ENCODE results near the gene MMEL1.

DNA sequence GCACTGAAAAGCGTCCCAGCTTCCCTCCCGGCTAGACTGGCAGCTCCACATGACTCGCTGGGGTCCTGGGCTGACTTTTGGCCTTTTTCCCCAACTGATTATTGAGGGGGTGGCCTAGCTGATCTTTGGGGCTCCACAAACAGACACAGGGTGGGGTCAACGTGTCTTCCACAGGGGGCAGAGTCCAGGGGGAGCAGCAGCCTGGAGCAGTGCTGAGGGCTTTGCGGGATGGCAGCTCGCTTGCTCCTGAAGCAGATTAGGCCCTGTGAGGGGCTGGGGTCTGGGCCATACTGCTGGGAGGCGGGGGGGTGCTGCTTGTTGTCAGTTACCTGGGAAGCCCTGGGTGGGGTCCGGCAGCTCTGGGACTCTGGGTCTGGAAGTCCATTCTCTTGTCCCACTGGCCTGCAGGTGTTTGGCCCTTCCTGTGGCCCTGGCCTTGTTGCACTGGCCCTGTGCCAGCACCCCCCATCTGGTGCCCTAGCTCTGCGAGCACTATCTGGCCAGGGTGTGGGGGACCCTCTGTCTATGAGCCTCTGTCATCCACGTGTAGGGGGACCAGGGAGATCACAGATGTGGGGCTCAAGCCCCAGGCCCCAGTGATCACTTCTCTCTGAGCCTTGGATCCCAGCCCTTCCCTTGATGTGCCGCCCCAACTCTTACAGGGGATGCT, 90.4 kb downstream of the MMEL1 start:
- TF ChIP-seq, protein P1, sequence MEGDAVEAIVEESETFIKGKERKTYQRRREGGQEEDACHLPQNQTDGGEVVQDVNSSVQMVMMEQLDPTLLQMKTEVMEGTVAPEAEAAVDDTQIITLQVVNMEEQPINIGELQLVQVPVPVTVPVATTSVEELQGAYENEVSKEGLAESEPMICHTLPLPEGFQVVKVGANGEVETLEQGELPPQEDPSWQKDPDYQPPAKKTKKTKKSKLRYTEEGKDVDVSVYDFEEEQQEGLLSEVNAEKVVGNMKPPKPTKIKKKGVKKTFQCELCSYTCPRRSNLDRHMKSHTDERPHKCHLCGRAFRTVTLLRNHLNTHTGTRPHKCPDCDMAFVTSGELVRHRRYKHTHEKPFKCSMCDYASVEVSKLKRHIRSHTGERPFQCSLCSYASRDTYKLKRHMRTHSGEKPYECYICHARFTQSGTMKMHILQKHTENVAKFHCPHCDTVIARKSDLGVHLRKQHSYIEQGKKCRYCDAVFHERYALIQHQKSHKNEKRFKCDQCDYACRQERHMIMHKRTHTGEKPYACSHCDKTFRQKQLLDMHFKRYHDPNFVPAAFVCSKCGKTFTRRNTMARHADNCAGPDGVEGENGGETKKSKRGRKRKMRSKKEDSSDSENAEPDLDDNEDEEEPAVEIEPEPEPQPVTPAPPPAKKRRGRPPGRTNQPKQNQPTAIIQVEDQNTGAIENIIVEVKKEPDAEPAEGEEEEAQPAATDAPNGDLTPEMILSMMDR (CRISPR knock-in tag; IDR thresholded peaks at IDR 0.05): no peak
- TF ChIP-seq ZNF558 (CRISPR knock-in tag; IDR thresholded peaks at IDR 0.05; ENCODE audit: borderline replicate concordance) (no peak), MXI1 (IDR thresholded peaks at IDR 0.05; ENCODE audit: borderline replicate concordance, low read depth, low read length) (no peak)
- TF ChIP-seq, protein P2, sequence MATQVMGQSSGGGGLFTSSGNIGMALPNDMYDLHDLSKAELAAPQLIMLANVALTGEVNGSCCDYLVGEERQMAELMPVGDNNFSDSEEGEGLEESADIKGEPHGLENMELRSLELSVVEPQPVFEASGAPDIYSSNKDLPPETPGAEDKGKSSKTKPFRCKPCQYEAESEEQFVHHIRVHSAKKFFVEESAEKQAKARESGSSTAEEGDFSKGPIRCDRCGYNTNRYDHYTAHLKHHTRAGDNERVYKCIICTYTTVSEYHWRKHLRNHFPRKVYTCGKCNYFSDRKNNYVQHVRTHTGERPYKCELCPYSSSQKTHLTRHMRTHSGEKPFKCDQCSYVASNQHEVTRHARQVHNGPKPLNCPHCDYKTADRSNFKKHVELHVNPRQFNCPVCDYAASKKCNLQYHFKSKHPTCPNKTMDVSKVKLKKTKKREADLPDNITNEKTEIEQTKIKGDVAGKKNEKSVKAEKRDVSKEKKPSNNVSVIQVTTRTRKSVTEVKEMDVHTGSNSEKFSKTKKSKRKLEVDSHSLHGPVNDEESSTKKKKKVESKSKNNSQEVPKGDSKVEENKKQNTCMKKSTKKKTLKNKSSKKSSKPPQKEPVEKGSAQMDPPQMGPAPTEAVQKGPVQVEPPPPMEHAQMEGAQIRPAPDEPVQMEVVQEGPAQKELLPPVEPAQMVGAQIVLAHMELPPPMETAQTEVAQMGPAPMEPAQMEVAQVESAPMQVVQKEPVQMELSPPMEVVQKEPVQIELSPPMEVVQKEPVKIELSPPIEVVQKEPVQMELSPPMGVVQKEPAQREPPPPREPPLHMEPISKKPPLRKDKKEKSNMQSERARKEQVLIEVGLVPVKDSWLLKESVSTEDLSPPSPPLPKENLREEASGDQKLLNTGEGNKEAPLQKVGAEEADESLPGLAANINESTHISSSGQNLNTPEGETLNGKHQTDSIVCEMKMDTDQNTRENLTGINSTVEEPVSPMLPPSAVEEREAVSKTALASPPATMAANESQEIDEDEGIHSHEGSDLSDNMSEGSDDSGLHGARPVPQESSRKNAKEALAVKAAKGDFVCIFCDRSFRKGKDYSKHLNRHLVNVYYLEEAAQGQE (IDR thresholded peaks at IDR 0.05; ENCODE audit: borderline replicate concordance in 1 of 2, low read depth in 1 of 2, low read length in 2 of 2): no peak

Data from HepG2 (cell line).